Measurements from ENCODE around the gene FAM114A1. TPM values are rescaled to one million over a fixed set of nuclear protein-coding genes. Genes with fewer than 3 reads are reported as not detected.

The FAM114A1 gene
- total RNA-seq, 2 experiments from 2014 or later, result 0.16 to 0.20 TPM

GRCh38 chr4:38821739-38822138, 45.9 kb upstream of the FAM114A1 start:
- Mint-ChIP-seq H3K4me1 (ENCODE audit: low read depth) (peaks cover 13% of the 10 kb centered on the region), H3K27ac (no peak overlapping the region), H3K36me3 (ENCODE audit: low read depth) (peaks cover 3% of the 10 kb centered on the region), H3K27me3 (no peaks in the 10 kb centered on the region), H3K4me3 (no peak overlapping the region), H3K9me3 (peaks cover 8% of the 10 kb centered on the region)
- intact Hi-C loops (cut with micrococcal nuclease), result no loop called here
- ChIA-PET CTCF (interaction anchor here (2.9 kb wide), 1 partner anchor 39 kb away, joined by 10 read pairs; no protein-coding TSS in a partner anchor), POLR2A (no interaction called here)
- ATAC-seq (no peak), DNase-seq (no peak)
- TF ChIP-seq CTCF (IDR thresholded peaks at IDR 0.05), result no peak

DNA sequence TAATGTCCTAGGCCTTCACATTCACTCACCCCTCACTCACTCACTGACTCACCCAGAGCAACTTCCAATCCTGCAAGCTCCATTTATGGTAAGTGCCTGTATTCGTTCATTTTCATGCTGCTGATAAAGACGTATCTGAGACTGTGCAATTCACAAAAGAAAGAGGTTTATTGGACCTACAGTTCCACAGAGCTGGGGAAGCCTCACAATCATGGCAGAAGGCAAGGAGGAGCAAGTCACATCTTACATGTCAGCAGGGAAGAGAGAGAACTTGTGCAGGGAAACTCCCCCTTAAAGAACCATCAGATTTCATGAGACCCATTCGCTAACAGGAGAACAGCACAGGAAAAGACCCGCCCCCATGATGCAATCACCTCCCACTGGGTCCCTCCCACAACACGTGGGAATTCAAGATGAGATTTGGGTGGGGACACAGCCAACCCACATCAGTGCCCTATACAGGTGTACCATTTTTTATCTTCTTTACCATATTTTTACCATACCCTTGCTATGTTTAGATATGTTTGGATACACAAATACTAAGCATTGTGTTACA, 44.8 kb upstream of the FAM114A1 start:
- CTCF ChIA-PET, result interaction anchor here (0.7 to 2.9 kb wide), 2 partner anchors 38 to 63 kb away, joined by 4 to 10 read pairs; no protein-coding TSS in a partner anchor
- Mint-ChIP-seq H3K4me1 (ENCODE audit: low read depth) (peaks cover 13% of the 10 kb centered on the region), H3K27ac (no peak overlapping the region), H3K9me3 (peaks cover 8% of the 10 kb centered on the region), H3K4me3 (no peak overlapping the region), H3K27me3 (no peaks in the 10 kb centered on the region), H3K36me3 (ENCODE audit: low read depth) (peaks cover 3% of the 10 kb centered on the region)
- no peak for TF ChIP-seq CTCF (IDR thresholded peaks at IDR 0.05)
- intact Hi-C loops (cut with micrococcal nuclease), result no loop called here
- no peak for ATAC-seq
- POLR2A ChIA-PET, result interaction anchor here (0.6 kb wide), 1 partner anchor 1896 kb away, joined by 3 read pairs; no protein-coding TSS in a partner anchor
- no peak for DNase-seq

DNA sequence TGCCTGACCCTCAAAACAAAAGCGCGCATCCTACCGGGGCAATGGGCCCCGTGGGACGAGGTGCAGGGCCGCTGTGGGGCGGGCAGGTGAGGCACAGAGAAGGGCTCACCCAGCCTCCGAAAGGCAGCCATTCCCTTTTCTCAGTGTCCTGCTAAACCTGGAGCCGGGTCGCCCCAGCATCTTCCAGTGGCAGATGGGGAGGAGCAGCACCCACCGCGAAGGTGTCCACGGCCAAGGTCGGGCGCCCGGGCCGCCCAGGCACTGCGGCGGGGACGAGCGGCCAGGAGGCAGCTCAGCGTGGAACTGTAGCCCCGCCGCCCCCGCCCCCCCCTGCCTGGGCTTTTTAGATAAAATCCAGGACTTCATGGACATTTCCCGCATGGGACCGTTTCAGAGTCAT, 43.8 kb upstream of the FAM114A1 start:
- no peak for TF ChIP-seq CTCF (IDR thresholded peaks at IDR 0.05)
- no peak overlapping the region for H3K4me3 Mint-ChIP-seq
- no peaks in the 10 kb centered on the region for H3K27me3 Mint-ChIP-seq
- ChIA-PET POLR2A (no interaction called here), CTCF (interaction anchor here (2.9 kb wide), 1 partner anchor 37 kb away, joined by 10 read pairs; no protein-coding TSS in a partner anchor)
- H3K9me3 Mint-ChIP-seq, result peaks cover 8% of the 10 kb centered on the region
- H3K36me3 Mint-ChIP-seq (ENCODE audit: low read depth), result peaks cover 3% of the 10 kb centered on the region
- intact Hi-C loops (cut with micrococcal nuclease), result no loop called here
- H3K27ac Mint-ChIP-seq, result no peak overlapping the region
- DNase-seq (no peak), ATAC-seq (no peak)
- H3K4me1 Mint-ChIP-seq (ENCODE audit: low read depth), result peaks cover 13% of the 10 kb centered on the region

DNA sequence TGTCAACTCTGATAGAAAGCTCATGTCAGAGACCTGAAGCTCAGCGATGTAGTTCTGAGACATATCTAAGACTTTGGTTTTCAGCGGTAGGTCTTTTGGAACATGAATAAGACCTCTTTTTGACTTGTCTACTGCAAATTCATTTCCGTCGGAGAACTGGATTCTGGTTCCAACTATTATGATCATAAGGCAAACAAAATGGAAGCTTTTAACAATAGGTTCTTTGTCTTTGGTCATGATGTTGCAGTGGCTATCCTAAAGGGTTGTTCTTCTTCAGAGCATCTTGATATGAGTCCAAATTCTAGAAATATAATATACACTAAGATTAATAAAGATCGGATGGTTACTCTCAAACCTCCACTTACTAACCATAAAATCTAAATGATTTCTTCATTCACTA, 38.4 kb upstream of the FAM114A1 start:
- ChIA-PET CTCF (interaction anchor here (0.9 to 2.2 kb wide), 6 partner anchors 24 to 71 kb away, joined by 3 to 8 read pairs (median 4); partner anchors contain the start of gene TLR1), POLR2A (interaction anchor here (0.6 kb wide), 1 partner anchor 174 kb away, joined by 3 read pairs; no protein-coding TSS in a partner anchor)
- intact Hi-C loops (cut with micrococcal nuclease), result no loop called here
- Mint-ChIP-seq H3K27ac (no peak overlapping the region), H3K9me3 (peaks cover 3% of the 10 kb centered on the region), H3K4me3 (no peak overlapping the region), H3K36me3 (ENCODE audit: low read depth) (no peaks in the 10 kb centered on the region), H3K27me3 (no peaks in the 10 kb centered on the region), H3K4me1 (ENCODE audit: low read depth) (no peaks in the 10 kb centered on the region)
- DNase-seq, result no peak
- ATAC-seq, result no peak
- no peak for TF ChIP-seq CTCF (IDR thresholded peaks at IDR 0.05)

GRCh38 chr4:38831653-38832052, 36.0 kb upstream of the FAM114A1 start:
- H3K36me3 Mint-ChIP-seq (ENCODE audit: low read depth), result peaks cover 2% of the 10 kb centered on the region

More at GRCh38 chr4:38831653-38832052, 36.0 kb upstream of the FAM114A1 start:
- Mint-ChIP-seq H3K27ac (no peak overlapping the region), H3K4me1 (ENCODE audit: low read depth) (no peaks in the 10 kb centered on the region), H3K9me3 (peaks cover 14% of the 10 kb centered on the region), H3K27me3 (no peaks in the 10 kb centered on the region), H3K4me3 (no peak overlapping the region)
- DNase-seq (no peak), ATAC-seq (no peak)
- POLR2A ChIA-PET, result no interaction called here
- intact Hi-C loops (cut with micrococcal nuclease), result no loop called here
- CTCF ChIA-PET, result interaction anchor here (0.9 to 1.9 kb wide), 5 partner anchors 11 to 33 kb away, joined by 3 to 8 read pairs (median 3); partner anchors contain the start of gene TLR1
- TF ChIP-seq CTCF (IDR thresholded peaks at IDR 0.05), result no peak
